ENCODE measurements around the gene CWH43. TPM values are rescaled to one million over a fixed set of nuclear protein-coding genes. Genes with fewer than 3 reads are reported as not detected.
"Not testable (repeated sequence)": the region's sequence is repeated elsewhere in the genome, so short reads cannot be mapped to it uniquely, and the experiment has no call there.

CWH43 gene
- total and polyA plus RNA-seq, 11 donors: not detected

DNA sequence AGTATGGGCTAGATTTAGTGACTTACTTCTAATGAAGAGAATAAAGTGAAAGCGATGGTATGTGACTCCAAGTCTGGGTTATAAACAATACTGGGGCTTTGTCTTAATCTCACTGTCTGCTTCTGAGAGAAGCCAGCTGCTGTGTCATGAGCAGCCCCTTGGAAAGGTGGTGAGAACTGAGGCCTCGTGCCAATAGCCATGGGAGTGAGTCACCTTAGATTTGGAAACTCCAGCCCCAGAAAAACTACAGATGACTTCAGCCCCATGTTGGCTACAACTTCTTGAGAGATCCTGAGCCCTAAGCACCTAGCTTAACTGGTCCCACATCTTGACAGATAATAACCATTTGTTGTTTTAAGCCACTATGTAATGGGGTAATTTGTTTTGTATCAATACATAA, 77.6 kb downstream of the CWH43 start:
- Histone ChIP-seq H3K4me3 (no peak overlapping the region), H3K4me1 (no peaks in the 10 kb centered on the region), H3K27me3 (peaks cover 0 to 10% (median 0%) of the 10 kb centered on the region in 9 donors), H3K36me3 (no peaks in the 10 kb centered on the region), H3K27ac (no peak overlapping the region), H3K9me3 (peaks cover 0 to 16% (median 8%) of the 10 kb centered on the region in 12 donors)
- ATAC-seq: no peak
- WGBS, 4 donors: 26 to 30% (median 28%) methylated on average over 2 of the region's 2 CpGs
- TF ChIP-seq POLR2A (IDR thresholded peaks at IDR 0.05): no peak
- TF ChIP-seq, protein P1, sequence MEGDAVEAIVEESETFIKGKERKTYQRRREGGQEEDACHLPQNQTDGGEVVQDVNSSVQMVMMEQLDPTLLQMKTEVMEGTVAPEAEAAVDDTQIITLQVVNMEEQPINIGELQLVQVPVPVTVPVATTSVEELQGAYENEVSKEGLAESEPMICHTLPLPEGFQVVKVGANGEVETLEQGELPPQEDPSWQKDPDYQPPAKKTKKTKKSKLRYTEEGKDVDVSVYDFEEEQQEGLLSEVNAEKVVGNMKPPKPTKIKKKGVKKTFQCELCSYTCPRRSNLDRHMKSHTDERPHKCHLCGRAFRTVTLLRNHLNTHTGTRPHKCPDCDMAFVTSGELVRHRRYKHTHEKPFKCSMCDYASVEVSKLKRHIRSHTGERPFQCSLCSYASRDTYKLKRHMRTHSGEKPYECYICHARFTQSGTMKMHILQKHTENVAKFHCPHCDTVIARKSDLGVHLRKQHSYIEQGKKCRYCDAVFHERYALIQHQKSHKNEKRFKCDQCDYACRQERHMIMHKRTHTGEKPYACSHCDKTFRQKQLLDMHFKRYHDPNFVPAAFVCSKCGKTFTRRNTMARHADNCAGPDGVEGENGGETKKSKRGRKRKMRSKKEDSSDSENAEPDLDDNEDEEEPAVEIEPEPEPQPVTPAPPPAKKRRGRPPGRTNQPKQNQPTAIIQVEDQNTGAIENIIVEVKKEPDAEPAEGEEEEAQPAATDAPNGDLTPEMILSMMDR (IDR thresholded peaks at IDR 0.05): no peak
- intact Hi-C loops (cut with DNase I): no loop called here
- DNase-seq: no peak

DNA sequence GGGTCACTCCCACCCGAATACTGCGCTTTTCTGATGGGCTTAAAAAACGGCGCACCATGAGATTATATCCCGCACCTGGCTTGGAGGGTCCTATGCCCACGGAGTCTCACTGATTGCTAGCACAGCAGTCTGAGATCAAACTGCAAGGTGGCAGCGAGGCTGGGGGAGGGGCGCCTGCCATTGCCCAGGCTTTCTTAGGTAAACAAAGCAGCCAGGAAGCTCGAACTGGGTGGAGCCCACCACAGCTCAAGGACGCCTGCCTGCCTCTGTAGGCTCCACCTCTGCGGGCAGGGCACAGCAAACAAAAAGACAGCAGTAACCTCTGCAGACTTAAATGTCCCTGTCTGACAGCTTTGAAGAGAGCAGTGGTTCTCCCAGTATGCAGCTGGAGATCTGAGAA, 86.1 kb downstream of the CWH43 start:
- H3K36me3 ChIP-seq; intact Hi-C loops (cut with DNase I); DNase-seq; ATAC-seq; H3K27ac ChIP-seq; H3K4me3 ChIP-seq; H3K27me3 ChIP-seq; H3K4me1 ChIP-seq; H3K9me3 ChIP-seq: not testable (repeated sequence)
- 74 to 85% (median 76%) methylated on average over 9 to 11 of the region's 11 CpGs for WGBS, 4 donors

DNA sequence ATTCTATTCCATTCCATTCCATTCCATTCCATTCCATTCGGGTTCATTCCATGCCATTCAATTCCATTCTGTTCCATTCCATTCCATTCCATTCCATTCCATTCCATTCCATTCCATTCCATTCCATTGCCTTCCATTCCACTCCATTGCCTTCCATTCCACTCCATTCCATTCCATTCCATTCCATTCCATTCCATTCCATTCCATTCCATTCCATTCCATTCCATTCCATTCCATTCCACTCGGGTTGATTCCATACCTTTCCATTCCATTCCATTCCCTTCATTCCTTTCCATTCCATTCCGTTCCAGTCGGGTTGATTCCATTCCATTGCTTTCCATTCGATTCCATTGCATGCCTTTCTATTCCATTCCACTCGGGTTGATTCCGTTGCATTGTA, 105.8 kb downstream of the CWH43 start:
- peak; percentile 36 to 60 (median 50) for ATAC-seq
- DNase-seq; H3K27me3 ChIP-seq; H3K27ac ChIP-seq; H3K4me3 ChIP-seq; H3K36me3 ChIP-seq; intact Hi-C loops (cut with DNase I); H3K4me1 ChIP-seq: not testable (repeated sequence)
- peaks cover 0 to 57% (median 13%) of the 10 kb centered on the region in 12 donors for H3K9me3 ChIP-seq
- WGBS, 4 donors: 54 to 59% (median 54%) methylated on average over 7 of the region's 7 CpGs

DNA sequence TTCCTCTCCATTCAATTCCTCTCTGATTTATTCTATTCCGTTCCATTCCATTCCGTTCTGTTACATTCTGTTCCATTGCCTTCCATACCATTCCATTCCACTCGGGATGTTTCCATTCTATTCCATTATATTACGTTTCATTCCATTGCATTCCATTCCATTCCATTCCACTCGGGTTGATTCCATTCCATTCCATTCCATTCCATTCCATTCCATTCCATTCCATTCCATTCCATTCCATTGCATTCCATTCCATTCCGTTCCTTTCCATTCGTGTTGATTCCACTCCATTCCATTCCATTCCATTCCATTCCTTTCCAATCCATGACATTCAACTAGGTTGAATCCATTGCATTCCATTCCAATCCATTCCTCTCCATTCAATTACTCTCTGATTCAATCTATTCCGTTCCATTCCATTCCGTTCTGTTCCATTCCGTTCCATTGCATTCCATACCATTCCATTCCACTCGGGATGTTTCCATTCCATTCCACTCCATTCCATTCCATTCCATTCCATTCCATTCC, 106.6 kb downstream of the CWH43 start:
- H3K27me3 ChIP-seq; intact Hi-C loops (cut with DNase I); H3K4me3 ChIP-seq; H3K36me3 ChIP-seq; H3K4me1 ChIP-seq; H3K27ac ChIP-seq; DNase-seq: not testable (repeated sequence)
- whole genome bisulfite sequencing, 4 donors: 63 to 67% (median 65%) methylated on average over 11 of the region's 11 CpGs
- ATAC-seq: peak; percentile 60 to 86 (median 84)
- peaks cover 0 to 64% (median 17%) of the 10 kb centered on the region in 12 donors for H3K9me3 ChIP-seq

DNA sequence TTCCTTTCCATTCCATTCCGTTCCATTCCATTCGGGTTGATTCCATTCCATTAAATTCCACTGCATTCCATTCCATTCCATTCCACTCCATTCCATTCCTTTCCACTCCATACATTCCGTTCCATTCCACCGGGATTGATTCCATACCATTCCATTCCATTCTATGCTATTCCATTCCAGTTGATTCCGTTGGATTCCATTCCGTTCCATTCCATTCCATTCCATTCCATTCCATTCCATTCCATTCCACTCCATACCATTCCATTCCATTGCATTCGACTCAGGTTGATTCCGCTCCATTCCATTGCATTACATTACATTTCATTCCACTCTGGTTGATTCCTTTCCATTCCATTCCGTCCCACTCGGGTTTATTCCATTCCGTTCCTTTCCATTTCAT, 110.1 kb downstream of the CWH43 start:
- intact Hi-C loops (cut with DNase I); H3K36me3 ChIP-seq; H3K4me3 ChIP-seq; H3K4me1 ChIP-seq; DNase-seq; H3K27me3 ChIP-seq; H3K27ac ChIP-seq; ATAC-seq: not testable (repeated sequence)
- H3K9me3 ChIP-seq: peaks cover 0 to 63% (median 32%) of the 10 kb centered on the region in 12 donors
- 61 to 79% (median 68%) methylated on average over 11 of the region's 11 CpGs for WGBS, 4 donors

DNA sequence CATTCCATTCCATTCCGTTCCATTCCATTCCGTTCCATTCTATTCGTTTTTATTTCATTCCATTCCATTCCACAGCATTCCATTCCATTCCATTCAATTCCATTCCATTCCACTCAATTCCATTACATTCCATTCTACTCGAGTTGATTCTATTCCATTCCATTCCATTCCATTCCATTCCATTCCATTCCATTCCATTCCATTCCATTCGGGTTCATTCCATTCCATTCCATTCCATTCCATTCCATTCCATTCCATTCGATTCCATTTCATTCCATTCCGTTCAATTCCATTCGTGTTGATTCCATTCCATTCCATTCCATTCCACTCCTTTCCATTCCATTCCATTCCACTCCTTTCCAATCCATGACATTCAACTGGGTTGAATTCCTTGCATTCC, 110.6 kb downstream of the CWH43 start:
- H3K27ac ChIP-seq; H3K4me1 ChIP-seq; DNase-seq; H3K27me3 ChIP-seq; H3K4me3 ChIP-seq; H3K36me3 ChIP-seq; intact Hi-C loops (cut with DNase I): not testable (repeated sequence)
- H3K9me3 ChIP-seq: peaks cover 0 to 62% (median 34%) of the 10 kb centered on the region in 12 donors
- ATAC-seq: peak; percentile 46 to 69 (median 66)
- WGBS, 4 donors: 47 to 68% (median 57%) methylated on average over 8 of the region's 8 CpGs

DNA sequence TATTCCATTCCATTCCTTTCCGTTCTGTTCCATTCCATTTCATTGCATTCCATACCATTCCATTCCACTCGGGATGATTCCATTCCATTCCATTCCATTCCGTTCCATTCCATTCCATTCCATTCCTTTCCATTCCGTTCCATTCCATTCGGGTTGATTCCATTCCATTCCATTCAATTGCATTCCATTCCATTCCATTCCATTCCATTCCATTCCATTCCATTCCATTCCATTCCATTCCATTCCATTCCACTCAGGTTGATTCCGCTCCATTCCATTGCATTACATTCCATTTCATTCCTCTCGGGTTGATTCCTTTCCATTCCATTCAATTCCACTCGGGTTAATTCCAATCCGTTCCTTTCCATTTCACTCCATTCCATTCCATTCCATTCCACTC, 111.0 kb downstream of the CWH43 start:
- ATAC-seq: peak; percentile 48 to 68 (median 52)
- WGBS, 4 donors: 51 to 63% (median 58%) methylated on average over 9 of the region's 9 CpGs
- H3K4me1 ChIP-seq; H3K27me3 ChIP-seq; H3K4me3 ChIP-seq; H3K36me3 ChIP-seq; intact Hi-C loops (cut with DNase I); H3K27ac ChIP-seq; DNase-seq: not testable (repeated sequence)
- H3K9me3 ChIP-seq: peaks cover 0 to 61% (median 32%) of the 10 kb centered on the region in 12 donors

DNA sequence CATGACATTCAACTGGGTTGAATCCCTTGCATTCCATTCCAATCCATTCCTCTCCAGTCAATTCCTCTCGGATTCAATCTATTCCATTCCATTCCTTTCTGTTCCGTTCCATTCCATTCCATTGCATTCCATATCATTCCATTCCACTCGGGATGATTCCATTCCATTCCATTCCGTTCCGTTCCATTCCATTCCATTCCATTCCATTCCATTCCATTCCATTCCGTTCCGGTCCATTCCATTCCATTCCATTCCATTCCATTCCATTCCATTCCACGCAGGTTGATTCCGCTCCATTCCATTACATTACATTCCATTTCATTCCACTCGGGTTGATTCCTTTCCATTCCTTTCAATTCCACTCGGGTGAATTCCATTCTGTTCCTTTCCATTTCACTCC, 111.4 kb downstream of the CWH43 start:
- H3K27ac ChIP-seq; DNase-seq; intact Hi-C loops (cut with DNase I); H3K27me3 ChIP-seq; H3K4me1 ChIP-seq; H3K4me3 ChIP-seq; ATAC-seq; H3K36me3 ChIP-seq: not testable (repeated sequence)
- peaks cover 0 to 59% (median 31%) of the 10 kb centered on the region in 12 donors for H3K9me3 ChIP-seq
- WGBS, 4 donors: 48 to 66% (median 56%) methylated on average over 11 of the region's 11 CpGs

DNA sequence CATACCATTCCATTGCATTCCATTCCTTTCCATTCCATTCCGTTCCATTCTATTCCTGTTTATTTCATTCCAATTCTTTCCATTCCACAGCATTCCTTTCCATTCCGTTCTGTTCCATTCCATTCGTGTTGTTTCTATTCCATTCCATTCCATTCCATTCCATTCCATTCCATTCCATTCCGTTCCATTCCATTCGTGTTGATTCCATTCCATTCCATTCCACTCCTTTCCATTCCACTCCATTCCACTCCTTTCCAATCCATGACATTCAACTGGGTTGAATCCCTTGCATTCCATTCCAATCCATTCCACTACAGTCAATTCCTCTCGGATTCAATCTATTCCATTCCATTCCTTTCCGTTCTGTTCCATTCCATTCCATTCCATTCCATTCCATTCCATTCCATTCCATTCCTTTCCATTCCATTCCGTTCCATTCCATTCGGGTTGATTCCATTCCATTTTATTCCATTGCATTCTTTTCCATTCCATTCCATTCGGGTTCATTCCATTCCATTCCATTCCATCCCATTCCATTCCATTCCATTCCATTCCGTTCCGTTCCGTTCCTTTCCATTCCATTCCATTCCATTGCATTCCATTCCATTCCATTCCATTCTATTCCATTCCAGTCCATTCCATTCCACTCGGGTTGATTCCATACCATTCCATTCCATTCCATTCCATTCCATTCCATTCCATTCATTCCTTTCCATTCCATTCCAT, 112.1 kb downstream of the CWH43 start:
- H3K27ac ChIP-seq; intact Hi-C loops (cut with DNase I); DNase-seq; H3K4me1 ChIP-seq; H3K4me3 ChIP-seq; H3K36me3 ChIP-seq; H3K27me3 ChIP-seq: not testable (repeated sequence)
- peaks cover 0 to 61% (median 32%) of the 10 kb centered on the region in 12 donors for H3K9me3 ChIP-seq
- WGBS, 4 donors: 61 to 72% (median 64%) methylated on average over 14 of the region's 14 CpGs
- peak; percentile 6 to 43 (median 21) for ATAC-seq

DNA sequence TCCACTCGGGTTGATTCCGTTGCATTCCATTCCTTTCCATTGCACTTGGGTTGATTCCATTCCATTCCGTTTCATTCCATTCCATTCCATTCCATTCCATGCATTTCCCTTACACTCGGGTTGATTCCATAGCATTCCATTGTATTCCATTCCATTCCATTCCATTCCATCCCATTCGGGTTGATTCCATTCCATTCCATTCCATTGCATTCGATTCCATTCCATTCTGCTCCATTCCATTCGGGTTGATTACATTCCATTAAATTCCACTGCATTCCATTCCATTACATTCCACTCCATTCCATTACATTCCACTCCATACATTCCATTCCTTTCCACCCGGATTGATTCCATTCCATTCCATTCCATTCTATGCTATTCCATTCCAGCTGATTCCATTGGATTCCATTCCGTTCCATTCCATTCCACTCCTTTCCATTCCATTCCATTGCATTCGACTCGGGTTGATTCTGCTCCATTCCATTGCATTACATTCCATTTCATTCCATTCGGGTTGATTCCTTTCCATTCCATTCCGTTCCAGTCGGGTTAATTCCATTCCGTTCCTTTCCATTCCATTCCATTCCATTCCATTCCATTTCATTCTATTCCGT, 113.9 kb downstream of the CWH43 start:
- H3K4me3 ChIP-seq, H3K36me3 ChIP-seq, DNase-seq, ATAC-seq, H3K27me3 ChIP-seq, H3K27ac ChIP-seq, H3K4me1 ChIP-seq: not testable (repeated sequence)
- WGBS, 4 donors: 61 to 70% (median 67%) methylated on average over 16 of the region's 16 CpGs
- peaks cover 0 to 79% (median 44%) of the 10 kb centered on the region in 12 donors for H3K9me3 ChIP-seq
- intact Hi-C loops (cut with DNase I): loop anchor here in 1 of 10 donors (10.0 kb wide), 1 partner anchor 55 kb away; no protein-coding TSS in a partner anchor
